GM11168 (cell line): ENCODE results near the gene SEPTIN2.
"Not testable (repeated sequence)": the region's sequence is repeated elsewhere in the genome, so short reads cannot be mapped to it uniquely, and the experiment has no call there.

Experiments
- in situ Hi-C: fragments of 300-500 bp; cut with MboI; formaldehyde crosslinking; loops from one replicate; pipeline ENCODE4 v1.12.0; 2022; ENCODE audit warnings: low sequenced_read_pairs; ENCODE audit not compliant: unreplicated experiment

Gene SEPTIN2

DNA sequence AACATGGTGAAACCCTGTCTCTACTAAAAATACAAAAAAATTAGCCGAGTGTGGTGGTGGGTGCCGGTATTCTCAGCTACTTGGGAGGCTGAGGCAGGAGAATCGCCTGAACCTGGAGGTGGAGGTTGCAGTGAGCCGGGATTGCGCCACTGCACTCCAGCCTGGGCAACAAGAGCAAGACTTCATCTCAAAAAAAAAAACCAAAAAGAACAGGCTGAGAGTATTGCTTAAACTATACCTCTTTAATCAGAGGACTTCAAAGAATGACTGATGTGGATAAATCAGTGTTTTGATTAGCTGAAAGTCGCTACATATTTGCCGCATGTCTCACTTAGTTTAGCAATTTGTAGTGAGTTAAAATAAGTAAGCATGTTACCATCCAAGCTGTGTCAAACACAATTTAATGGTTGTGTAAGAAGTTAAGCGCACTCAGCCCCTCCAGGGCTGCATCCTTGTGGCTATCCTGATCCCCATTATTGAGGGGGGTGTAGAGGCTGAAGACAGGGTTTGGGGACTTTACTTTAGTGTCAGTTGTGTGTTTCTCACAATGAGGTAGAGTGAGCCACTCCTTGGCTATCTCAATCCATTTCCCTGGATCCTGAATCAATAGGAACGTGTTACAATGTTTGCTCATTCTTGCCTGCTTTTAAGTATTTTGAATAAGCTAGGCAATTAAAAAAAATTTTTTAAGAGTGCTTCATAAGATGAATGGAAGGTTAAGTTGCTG, 29.4 kb downstream of the SEPTIN2 start:
- in situ Hi-C loops, result no loop called here

DNA sequence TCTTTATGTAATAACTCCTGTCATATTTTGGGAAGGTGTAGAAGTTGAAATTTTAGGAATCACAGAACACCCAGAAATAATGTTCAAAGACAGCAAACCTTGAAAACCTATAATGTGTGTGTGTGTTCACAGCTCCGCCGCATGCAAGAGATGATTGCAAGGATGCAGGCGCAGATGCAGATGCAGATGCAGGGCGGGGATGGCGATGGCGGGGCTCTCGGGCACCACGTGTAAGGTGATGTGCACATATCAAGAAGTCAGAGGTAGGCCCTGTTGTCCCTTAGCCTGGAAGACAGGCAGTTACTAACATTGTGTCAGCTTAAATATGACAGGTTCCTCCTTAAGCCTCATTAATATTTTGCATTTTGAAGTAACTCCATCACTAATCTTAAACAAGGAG, 34.2 kb downstream of the SEPTIN2 start:
- in situ Hi-C loops, result no loop called here

DNA sequence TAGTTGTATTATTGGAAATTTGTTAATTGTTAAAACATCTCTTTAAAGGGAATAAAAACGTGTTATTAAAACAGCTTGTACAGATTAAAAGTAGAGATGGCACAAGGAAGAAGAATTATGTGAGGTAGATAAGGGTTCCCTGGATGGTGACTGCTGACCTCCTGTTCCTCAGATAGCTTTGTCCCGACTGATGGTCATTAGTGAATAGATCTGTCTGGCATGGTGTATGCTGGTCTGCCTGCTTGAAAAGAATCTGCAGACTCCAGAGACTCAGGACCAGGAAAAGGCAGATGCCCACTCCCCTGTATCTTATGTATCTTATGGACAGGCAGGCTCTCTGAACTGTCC, 34.8 kb downstream of the SEPTIN2 start:
- in situ Hi-C loops, result no loop called here

- in situ Hi-C loops, result no loop called here
Measured at GRCh38 chr2:241350878-241351639, 35.3 kb downstream of the SEPTIN2 start.

GRCh38 chr2:241351640-241352031, 35.9 kb downstream of the SEPTIN2 start:
- in situ Hi-C loops, result no loop called here

DNA sequence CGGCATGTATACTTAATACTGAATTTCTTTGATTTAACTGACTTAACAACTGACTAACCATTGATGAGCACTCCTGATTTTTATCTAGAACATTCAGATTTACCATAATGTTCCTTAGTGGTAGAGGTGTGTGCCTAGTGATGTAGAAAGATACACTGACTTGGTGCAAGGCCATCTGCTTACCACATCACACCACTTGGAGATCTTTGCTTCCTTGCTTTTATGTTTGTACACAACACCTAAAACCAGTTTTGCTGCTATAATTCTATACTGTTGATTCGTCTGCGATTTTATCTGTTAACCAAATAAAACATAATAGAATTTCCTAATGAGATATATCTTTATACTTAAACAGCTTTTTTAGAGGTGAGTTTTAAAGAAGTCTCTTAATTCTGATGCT, 36.5 kb downstream of the SEPTIN2 start:
- in situ Hi-C loops, result no loop called here

DNA sequence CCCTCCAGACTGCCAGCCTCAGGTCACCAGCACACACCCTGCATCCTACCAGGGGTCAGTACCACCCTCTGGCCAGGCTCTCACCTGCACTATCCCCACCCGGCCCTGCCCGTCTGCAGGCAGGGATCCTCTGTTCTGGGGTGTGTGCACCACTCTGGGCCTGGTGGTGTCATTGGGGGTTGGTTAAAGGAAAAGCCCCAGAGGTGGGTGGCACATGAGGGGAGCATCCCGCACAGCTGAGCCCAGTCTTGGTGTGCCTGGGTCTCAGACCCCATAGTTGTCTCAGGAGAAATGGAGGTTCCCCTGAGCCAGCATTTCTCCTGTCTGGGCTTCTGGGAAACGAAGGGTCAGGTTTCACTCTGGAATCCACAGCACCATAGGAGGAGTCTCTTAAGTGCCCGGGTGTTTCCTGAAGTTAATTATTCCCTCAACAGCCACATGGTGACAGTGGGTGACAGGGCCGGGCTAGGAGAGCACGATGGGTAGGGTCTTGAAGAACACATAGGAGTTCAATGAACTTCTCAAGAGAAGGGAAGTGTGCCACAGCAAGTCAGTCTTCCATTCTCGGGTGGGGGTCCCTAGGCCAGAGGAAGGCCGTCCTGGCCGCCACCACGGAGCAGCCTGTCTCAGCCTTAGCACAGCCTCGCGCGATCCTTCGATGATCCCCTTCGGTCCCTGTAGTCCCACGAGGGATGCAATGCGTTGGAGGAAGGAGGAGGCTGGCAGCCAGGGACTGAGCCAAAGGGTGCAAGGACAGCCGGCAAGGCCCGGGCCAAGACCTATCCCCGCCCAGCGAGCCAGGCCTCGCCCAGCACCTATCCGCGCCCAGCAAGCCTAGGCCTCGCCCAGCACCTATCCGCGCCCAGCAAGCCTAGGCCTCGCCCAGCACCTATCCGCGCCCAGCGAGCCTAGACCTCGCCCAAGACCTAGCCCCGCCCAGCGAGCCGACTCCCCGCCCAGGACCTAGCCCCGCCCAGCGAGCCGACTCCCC, 39.2 kb downstream of the SEPTIN2 start:
- in situ Hi-C loops, result no loop called here

DNA sequence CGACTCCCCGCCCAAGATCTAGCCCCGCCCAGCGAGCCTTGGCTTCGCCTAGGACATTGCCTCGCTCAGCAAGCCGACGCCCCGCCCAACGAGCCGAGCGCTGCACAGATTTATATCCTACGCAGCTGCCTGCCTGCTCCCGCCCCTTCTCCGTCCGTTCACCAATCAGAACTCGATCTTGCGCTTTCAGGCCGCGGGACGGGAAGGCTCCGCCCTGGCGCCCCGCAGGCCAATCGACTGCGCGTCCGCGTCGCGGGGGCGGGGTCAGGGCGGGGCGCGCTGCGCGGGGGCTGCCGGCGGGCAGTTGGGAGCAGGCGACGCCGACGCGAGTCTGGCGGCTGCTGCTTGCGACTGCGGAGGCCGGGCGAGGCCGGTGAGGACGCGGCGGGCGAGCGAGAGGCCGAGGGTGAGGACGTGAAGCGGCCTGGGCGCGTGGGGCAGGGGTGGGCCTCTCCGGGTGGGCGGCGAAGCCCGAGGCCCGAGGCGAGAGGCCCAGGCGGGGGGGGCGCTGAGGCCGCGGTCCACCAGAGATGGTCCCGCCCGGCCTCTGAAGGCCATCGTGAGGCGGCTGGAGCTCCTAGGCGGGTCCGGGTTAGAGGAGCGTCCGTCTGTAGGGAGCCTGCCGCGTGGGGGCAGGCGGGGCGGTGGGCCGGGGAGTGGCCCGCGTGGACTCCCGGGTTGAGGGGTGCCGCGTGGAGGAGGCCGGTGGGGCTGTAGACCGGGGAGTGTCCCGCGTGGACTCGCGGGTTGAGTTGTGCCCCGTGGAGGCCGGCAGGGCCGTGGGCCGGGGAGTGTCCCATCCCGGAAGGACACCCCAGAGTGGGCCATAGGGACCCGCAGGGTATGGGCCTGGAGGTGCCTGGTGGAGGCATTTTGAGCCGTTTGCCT, 40.5 kb downstream of the SEPTIN2 start, which contains the start of gene FARP2:
Gene FARP2, plus strand, starts transcription at position 303 of the 888 bp plus-strand sequence. CDS start 16,823 bp downstream, outside the sequence.
- in situ Hi-C loops, result no loop called here

DNA sequence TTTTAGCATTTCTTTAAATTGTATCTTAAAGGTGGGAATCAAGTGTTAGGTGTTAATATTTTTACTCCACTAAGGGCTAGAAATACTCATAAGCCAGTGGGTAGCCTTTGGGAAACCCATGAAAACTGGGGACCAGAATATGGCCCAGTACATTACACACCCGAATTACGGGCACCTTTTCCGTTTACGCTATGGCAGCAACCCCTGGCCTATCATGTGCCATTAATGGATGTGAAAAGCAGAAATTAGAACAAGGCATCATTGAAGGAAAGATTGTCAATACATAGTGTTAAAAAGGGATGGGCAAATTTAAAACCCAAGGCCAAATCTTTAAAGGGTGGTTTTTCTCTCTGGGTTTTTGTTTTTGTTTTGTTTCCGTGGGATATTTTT, 41.1 kb downstream of the SEPTIN2 start:
- in situ Hi-C loops, result no loop called here

DNA sequence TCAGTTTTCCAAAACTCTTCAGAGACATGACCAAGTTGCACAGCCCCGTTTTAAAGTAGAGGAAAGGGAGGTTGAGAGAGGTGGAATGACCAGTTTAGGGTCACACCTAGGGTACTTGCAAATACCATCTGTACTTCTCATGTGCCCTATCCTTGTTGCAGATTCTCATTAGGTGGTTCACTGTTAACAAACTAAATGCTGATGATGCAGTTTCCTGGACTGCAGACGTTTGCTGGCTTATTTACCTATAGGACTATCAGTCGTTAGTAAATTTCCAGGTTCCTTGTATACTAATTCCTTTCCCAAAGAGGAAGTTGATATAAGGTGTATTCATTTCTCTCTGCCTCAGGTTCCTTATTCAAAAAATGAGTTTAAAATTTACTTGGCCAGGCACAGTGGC, 41.8 kb downstream of the SEPTIN2 start:
- in situ Hi-C loops, result no loop called here

DNA sequence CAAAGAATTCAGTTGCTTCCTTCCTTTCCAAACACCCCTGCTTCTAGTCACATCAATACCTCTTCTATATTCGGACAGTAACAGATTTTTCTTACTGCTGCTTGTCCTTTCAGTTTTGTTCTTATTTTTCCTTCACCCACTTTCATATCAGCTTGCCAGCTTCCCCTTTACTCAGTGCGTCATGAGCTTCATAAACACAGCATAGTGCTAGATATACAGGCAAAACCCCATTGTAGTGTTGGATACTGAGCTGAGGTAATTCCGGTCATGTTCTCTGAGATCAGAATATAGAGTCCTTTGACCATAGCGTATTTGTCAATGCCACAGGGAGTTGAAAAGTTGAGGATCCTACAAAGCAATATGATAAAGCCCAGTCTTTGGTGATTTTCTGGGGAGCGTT, 42.7 kb downstream of the SEPTIN2 start:
- in situ Hi-C loops, result no loop called here

DNA sequence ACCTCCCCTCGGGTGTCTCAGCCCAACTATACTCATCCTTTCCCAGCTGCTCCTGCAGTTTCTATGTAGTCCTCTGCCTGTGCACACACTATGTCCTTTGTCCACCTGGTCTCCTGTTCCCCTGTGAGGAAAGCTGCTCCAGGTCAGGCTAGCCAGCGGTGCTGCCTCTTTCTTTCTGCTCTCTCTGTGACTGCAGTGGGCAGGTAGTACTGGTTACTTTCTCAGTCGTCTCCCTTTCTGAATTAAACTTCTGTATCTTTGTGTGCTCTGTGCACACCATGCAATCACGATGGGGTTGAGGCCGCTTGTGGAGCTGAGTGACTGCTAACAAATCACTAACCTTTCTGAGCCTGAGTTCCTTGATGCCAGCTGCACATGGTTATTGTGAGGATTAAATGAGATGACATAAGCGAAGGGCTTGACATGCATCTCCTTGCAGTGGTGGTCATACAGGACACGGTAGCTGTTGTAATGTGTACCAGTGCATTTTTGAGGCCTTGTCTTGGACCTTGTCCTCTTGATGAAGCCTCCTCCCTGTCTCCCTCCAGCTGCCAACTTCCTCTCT, 43.8 kb downstream of the SEPTIN2 start:
- in situ Hi-C loops, result no loop called here

DNA sequence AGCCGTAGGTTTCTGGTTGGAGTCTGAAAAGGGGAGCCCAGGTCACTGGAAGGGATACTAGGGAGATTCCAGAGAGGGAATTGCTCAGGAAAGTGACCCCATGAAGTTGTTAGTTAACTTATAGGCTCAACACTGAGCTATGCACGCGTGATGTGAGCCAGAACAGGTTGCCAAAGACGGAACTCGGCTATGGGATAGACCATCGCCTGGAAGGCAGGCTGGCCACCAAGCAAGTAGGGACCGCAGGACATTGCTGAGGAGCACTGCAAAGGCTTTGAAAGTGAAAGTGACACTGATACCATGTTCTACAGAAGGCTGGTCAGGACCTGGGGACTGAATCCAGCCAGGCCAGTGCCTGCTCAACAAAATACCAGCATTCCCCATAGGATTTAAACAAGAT, 47.7 kb downstream of the SEPTIN2 start:
- in situ Hi-C loops, result no loop called here

DNA sequence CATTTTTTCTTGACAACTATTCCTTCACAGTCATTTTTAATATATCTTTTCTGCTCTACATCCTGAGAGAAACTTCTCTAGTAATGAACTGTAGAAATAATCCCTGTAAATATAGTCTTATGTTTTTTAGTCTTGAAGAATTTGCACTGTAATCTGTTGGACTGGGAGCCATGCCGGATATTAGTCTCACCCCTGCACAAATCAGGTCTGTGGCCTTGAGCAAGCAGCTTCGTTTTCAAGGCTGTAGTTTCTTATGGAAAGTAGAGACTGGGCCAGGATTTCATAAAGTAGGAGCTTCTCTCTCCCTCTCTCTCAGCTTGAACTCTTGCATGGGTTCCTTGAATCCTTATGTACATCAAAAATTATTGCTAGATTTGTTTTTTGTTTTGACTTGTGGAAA, 49.1 kb downstream of the SEPTIN2 start:
- in situ Hi-C loops, result no loop called here

DNA sequence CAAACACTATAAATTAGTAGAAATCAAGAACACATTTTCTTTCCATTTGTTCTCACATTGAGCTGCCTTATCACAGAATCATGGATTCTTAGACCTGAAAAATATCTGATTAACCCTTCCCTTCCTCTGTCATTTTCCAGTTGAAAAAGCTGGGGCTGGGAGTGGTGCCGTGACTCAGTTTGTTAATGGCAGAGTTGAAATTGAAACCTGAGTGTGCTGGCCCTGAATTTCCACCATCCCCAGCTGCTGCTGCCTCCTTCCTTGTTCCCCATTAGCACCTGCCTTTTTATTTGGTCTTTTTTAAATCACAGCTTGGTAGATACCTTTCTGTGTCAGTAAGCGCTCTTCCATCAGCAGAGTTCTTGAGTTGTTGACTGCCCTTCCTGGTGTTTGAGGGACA, 51.0 kb downstream of the SEPTIN2 start:
- in situ Hi-C loops, result no loop called here

GRCh38 chr2:241368643-241369042, 52.9 kb downstream of the SEPTIN2 start:
- in situ Hi-C loops, result no loop called here

GRCh38 chr2:241372361-241372992, 56.8 kb downstream of the SEPTIN2 start:
- in situ Hi-C loops, result no loop called here

DNA sequence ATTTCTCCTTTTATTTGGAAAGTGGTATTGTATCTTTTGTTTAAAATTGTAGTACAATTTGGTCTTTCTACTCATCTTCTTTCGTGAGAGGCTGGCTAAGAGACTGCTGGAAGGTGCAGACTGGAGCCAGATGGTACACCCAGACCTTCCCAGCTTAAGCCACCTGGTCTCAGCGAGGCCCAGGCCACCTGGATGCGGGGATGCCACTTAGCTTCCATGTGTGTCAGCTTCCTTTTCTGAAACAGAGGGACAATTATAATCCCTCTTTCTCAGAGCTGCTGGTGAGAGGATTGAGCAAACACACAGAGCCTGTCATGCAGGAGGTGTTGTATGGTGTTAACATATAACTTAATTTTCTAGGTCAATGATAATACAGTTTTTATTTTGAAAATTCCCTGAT, 57.7 kb downstream of the SEPTIN2 start:
- in situ Hi-C loops, result no loop called here

DNA sequence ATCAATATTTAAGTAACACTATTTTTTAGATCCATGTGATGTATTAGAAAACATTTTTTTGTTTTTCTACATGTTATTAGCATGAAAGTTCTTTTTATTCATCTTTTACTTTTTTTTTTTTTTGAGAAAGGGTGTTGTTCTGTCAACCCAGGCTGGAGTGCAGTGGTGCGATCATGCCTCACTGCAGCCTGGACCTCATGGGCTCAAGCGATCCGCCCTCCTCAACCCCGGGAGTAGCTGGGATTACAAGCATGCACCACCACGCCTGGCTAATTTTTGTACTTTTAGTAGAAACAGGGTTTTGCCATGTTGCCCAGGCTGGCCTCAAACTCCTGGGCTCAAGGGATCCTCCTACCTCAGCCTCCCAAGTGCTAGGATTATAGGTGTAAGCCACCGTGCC, 58.2 kb downstream of the SEPTIN2 start:
- in situ Hi-C loops, result not testable (repeated sequence)
